CD4-positive, alpha-beta T cell (primary cell): Measurements from ENCODE around the gene SP1. TPM values are rescaled to one million over a fixed set of nuclear protein-coding genes. Genes with fewer than 3 reads are reported as not detected.

Source experiments
- ATAC-seq: fragments of 200-7000 bp; cut with Tn5 transposase; one replicate; pipeline ENCODE4 v1.10.0; 2022; ENCODE audit warnings: mild to moderate bottlenecking; ENCODE audit not compliant: poor library complexity
- CTCF ChIA-PET: fragments of 350-600 bp; sonication (Branson Sonifier 250); formaldehyde crosslinking; loops from one replicate; lab custom pipeline; 2021; ENCODE audit warnings: antibody characterized with exemption, inconsistent platforms; lab: Charles Lee
- POLR2A ChIA-PET: fragments of 350-600 bp; sonication (Branson Sonifier 250); formaldehyde crosslinking; loops from one replicate; lab custom pipeline; 2021; ENCODE audit warnings: antibody characterized with exemption, inconsistent platforms; lab: Charles Lee
- DNase-seq, 14 experiments: peaks; one replicate each; pipeline ENCODE4 v3.0.0-alpha.2; 2013 to 2020; ENCODE audit warnings: mixed read lengths in 2 of 14
- H3K27ac ChIP-seq, 2 donors: one replicate each; pipeline versions ENCODE4 v1.5.1 to v1.7.0; 2013; ENCODE audit warnings: low read length in 2 of 2, low read depth in 1 of 2, mild to moderate bottlenecking in 1 of 2
- H3K27me3 ChIP-seq, 2 experiments: 1 replicate in 1 of 2; 2 replicates in 1 of 2; pipeline versions ENCODE4 v1.6.1 to v1.7.0; 2013; ENCODE audit warnings: low read length in 2 of 2, control low read depth in 1 of 2, mild to moderate bottlenecking in 1 of 2, moderate library complexity in 1 of 2; ENCODE audit not compliant: insufficient read depth in 2 of 2, control insufficient read depth in 1 of 2
- H3K36me3 ChIP-seq: one replicate; pipeline ENCODE4 v1.6.1; 2013; ENCODE audit warnings: low read length, control low read depth; ENCODE audit not compliant: insufficient read depth
- H3K4me1 ChIP-seq: one replicate; pipeline ENCODE4 v1.6.1; 2013; ENCODE audit warnings: low read length, control low read depth; ENCODE audit not compliant: insufficient read depth
- H3K4me3 ChIP-seq: one replicate; pipeline ENCODE4 v1.5.1; 2013; ENCODE audit warnings: mild to moderate bottlenecking, low read length, moderate library complexity
- H3K9me3 ChIP-seq, 2 experiments: 1 replicate in 1 of 2; 2 replicates in 1 of 2; pipeline versions ENCODE4 v1.6.1 to v1.7.0; 2013; ENCODE audit warnings: low read length in 2 of 2, mild to moderate bottlenecking in 2 of 2, control low read depth in 1 of 2, moderate library complexity in 1 of 2; ENCODE audit not compliant: control insufficient read depth in 1 of 2, insufficient read depth in 1 of 2
- H3K27ac Mint-ChIP-seq: one replicate; pipeline ENCODE4 v1.8.0; 2020; ENCODE audit warnings: mixed read lengths
- H3K27me3 Mint-ChIP-seq: one replicate; pipeline ENCODE4 v1.8.0; 2021; ENCODE audit warnings: mixed read lengths
- H3K36me3 Mint-ChIP-seq: one replicate; pipeline ENCODE4 v1.8.0; 2021; ENCODE audit warnings: low read depth, mixed read lengths
- H3K4me1 Mint-ChIP-seq: one replicate; pipeline ENCODE4 v1.8.0; 2021; ENCODE audit warnings: low read depth, mixed read lengths
- H3K4me3 Mint-ChIP-seq: one replicate; pipeline ENCODE4 v1.8.0; 2020; ENCODE audit warnings: mild to moderate bottlenecking, mixed read lengths
- H3K9me3 Mint-ChIP-seq: one replicate; pipeline ENCODE4 v1.8.0; 2020; ENCODE audit warnings: mixed read lengths
- intact Hi-C, 2 experiments: fragments of 100-400 bp; cut with DNase I in 1 of 2; cut with micrococcal nuclease in 1 of 2; formaldehyde crosslinking; loops; one replicate each; pipeline versions ENCODE4 v1.15.1 to v1.9.0; 2023 to 2025; cut with DNase I, micrococcal nuclease
- total RNA-seq, 174 experiments: library from RNA in 2 of 174; stranded (reverse) in 2 of 174; gene quantifications; one replicate each; pipeline ENCODE4 v1.2.3 and lab custom pipeline; 2021 to 2026
- TF ChIP-seq, protein P1 (sequence below): fragments of 200-600 bp; IDR thresholded peaks from one replicate; pipeline ENCODE4 v1.8.0; 2022; ENCODE audit warnings: antibody characterized with exemption, mild to moderate bottlenecking

The SP1 gene
- total RNA-seq, 2 experiments from 2014 or later = 42.3 to 43.3 TPM

DNA sequence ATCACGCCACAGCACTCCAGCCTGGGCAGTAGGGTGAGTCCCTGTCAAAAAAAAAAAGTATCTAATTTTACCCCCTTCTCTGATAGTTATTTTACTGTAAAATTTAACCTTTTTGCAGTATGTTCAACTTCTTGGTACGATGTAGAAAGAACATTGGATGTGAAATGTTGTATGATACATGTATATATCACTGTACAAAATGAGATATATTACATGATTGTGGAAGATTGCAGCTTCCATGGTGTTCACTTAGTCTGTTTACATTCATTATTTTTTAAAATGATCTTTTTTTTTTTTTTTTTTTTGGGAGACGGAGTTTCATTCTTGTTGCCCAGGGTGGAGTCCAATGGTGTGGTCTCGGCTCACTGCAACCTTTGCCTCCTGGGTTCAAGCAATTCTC, 9.0 kb downstream of the SP1 start:
- TF ChIP-seq, protein P1, sequence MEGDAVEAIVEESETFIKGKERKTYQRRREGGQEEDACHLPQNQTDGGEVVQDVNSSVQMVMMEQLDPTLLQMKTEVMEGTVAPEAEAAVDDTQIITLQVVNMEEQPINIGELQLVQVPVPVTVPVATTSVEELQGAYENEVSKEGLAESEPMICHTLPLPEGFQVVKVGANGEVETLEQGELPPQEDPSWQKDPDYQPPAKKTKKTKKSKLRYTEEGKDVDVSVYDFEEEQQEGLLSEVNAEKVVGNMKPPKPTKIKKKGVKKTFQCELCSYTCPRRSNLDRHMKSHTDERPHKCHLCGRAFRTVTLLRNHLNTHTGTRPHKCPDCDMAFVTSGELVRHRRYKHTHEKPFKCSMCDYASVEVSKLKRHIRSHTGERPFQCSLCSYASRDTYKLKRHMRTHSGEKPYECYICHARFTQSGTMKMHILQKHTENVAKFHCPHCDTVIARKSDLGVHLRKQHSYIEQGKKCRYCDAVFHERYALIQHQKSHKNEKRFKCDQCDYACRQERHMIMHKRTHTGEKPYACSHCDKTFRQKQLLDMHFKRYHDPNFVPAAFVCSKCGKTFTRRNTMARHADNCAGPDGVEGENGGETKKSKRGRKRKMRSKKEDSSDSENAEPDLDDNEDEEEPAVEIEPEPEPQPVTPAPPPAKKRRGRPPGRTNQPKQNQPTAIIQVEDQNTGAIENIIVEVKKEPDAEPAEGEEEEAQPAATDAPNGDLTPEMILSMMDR = no peak
- peaks cover 61% of the 10 kb centered on the region for H3K36me3 Mint-ChIP-seq
- no peak overlapping the region for H3K27ac ChIP-seq
- H3K36me3 ChIP-seq = peaks cover 26% of the 10 kb centered on the region
- ATAC-seq = no peak
- no peak for DNase-seq
- H3K27me3 ChIP-seq = no peaks in the 10 kb centered on the region
- peaks cover 59% of the 10 kb centered on the region for H3K4me1 Mint-ChIP-seq
- H3K9me3 ChIP-seq = no peaks in the 10 kb centered on the region
- peaks cover 47% of the 10 kb centered on the region for H3K4me1 ChIP-seq
- H3K27me3 Mint-ChIP-seq = no peaks in the 10 kb centered on the region
- H3K27ac Mint-ChIP-seq = peak overlapping the region; percentile 40
- H3K9me3 Mint-ChIP-seq = no peaks in the 10 kb centered on the region
- ChIA-PET POLR2A (interaction anchor here (1.0 to 2.0 kb wide), 3 partner anchors 10 to 44 kb away, joined by 3 to 9 read pairs (median 4); partner anchors contain the start of gene SP1), CTCF (no interaction called here)
- H3K4me3 ChIP-seq = no peak overlapping the region
- peak overlapping the region; percentile 71 for H3K4me3 Mint-ChIP-seq
- intact Hi-C loops = no loop called here

DNA sequence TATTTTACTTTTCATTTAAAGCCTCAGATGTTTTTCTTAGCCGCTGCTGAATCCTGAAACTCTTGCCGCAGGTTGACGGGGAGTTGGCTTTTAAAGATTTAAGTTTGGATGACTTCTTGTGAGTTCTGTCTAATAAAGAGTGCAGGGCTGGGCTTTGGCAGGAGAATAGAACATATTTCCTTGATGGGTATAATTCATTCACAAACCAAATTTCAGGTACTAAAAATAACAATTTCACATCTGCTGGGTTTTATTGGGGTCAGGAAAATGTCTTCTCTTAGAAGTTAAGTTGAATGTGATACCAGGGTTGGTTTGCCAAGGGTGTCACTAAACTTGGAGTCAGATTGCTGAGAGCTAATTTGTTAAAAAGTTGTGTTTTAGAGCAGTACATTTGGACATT, 9.7 kb downstream of the SP1 start:
- peaks cover 41% of the 10 kb centered on the region for H3K4me1 ChIP-seq
- ATAC-seq (no peak), DNase-seq (no peak)
- Mint-ChIP-seq H3K4me3 (peak overlapping the region; percentile 54), H3K4me1 (peaks cover 59% of the 10 kb centered on the region), H3K36me3 (peaks cover 56% of the 10 kb centered on the region), H3K27me3 (no peaks in the 10 kb centered on the region), H3K27ac (peak overlapping the region; percentile 45), H3K9me3 (no peaks in the 10 kb centered on the region)
- POLR2A ChIA-PET = no interaction called here
- CTCF ChIA-PET = interaction anchor here (1.2 to 1.3 kb wide), 2 partner anchors 37 to 45 kb away, joined by 3 to 4 read pairs; no protein-coding TSS in a partner anchor
- no peak overlapping the region for H3K4me3 ChIP-seq
- no peak overlapping the region for H3K27ac ChIP-seq
- TF ChIP-seq, protein P1 = no peak
- intact Hi-C loops = no loop called here
- no peaks in the 10 kb centered on the region for H3K27me3 ChIP-seq
- H3K9me3 ChIP-seq = no peaks in the 10 kb centered on the region
- peaks cover 20% of the 10 kb centered on the region for H3K36me3 ChIP-seq

DNA sequence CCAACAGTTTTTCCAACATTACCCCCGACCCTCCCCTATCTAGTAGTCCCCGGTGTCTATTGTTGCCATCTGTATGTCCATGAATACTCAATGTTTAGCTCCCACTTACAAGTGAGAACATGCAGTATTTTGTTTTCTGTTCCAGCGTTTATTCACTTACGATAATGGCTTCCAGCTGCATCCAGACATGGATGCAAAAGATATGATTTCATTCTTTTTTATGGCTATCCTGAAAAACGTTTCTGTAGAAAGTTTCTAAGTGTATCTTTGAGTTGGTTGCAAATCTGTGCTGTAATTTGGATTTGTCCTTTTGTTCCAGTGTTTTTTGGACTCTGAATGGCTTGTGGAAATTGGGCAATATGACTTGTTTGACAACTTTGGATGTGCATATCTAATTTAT, 11.7 kb downstream of the SP1 start:
- CTCF ChIA-PET = interaction anchor here (0.7 to 1.9 kb wide), 2 partner anchors 10 to 64 kb away, joined by 3 to 5 read pairs; no protein-coding TSS in a partner anchor
- Histone ChIP-seq H3K27ac (no peak overlapping the region), H3K27me3 (no peaks in the 10 kb centered on the region), H3K4me3 (no peak overlapping the region), H3K4me1 (peaks cover 26% of the 10 kb centered on the region), H3K36me3 (peaks cover 21% of the 10 kb centered on the region), H3K9me3 (no peaks in the 10 kb centered on the region)
- POLR2A ChIA-PET = no interaction called here
- intact Hi-C loops = no loop called here
- TF ChIP-seq, protein P1 = no peak
- Mint-ChIP-seq H3K9me3 (no peaks in the 10 kb centered on the region), H3K4me3 (peak overlapping the region; percentile 6), H3K36me3 (peaks cover 56% of the 10 kb centered on the region), H3K4me1 (peaks cover 50% of the 10 kb centered on the region), H3K27me3 (no peaks in the 10 kb centered on the region), H3K27ac (peak overlapping the region; percentile 4)
- ATAC-seq (no peak), DNase-seq (no peak)
